HepG2 (cell line): ENCODE data around the gene RNASE13. TPM values are rescaled to one million over a fixed set of nuclear protein-coding genes. Genes with fewer than 3 reads are reported as not detected.

Source experiments
- HDAC6 ChIP-seq: fragments of 200-600 bp; sonication (generic); IDR thresholded peaks from 2 replicates; pipeline ENCODE4 v1.7.0; 2017; ENCODE audit warnings: mild to moderate bottlenecking, antibody characterized with exemption, low read length, low read depth
- MED8 ChIP-seq: sonication (generic); formaldehyde crosslinking; IDR thresholded peaks from 2 replicates; pipeline ENCODE4 v1.8.1; 2023; ENCODE audit warnings: mild to moderate bottlenecking, missing genetic modification reagents; ENCODE audit not compliant: insufficient replicate concordance
- MEIS1 ChIP-seq: sonication (generic); formaldehyde crosslinking; IDR thresholded peaks from 2 replicates; pipeline ENCODE4 v1.9.0; 2021; ENCODE audit warnings: mild to moderate bottlenecking, missing genetic modification reagents, moderate library complexity, borderline replicate concordance
- PAX8 ChIP-seq: sonication (generic); formaldehyde crosslinking; IDR thresholded peaks from 2 replicates; pipeline ENCODE4 v1.8.0; 2022; ENCODE audit warnings: mild to moderate bottlenecking, missing genetic modification reagents, borderline replicate concordance
- SIX1 ChIP-seq: sonication (generic); formaldehyde crosslinking; IDR thresholded peaks from 2 replicates; pipeline ENCODE4 v1.4.0; 2020; ENCODE audit warnings: missing genetic modification reagents, borderline replicate concordance
- SRSF4 ChIP-seq: fragments of 200-400 bp; formaldehyde crosslinking; IDR thresholded peaks from one replicate; pipeline ENCODE4 v1.6.1; 2018; ENCODE audit warnings: mild to moderate bottlenecking, low read depth, low read length, moderate library complexity; ENCODE audit not compliant: poor library complexity, severe bottlenecking
- SSRP1 ChIP-seq: IDR thresholded peaks from 2 replicates; pipeline ENCODE4 v1.6.1; 2016; ENCODE audit warnings: control low read depth
- YEATS2 ChIP-seq: sonication (generic); formaldehyde crosslinking; IDR thresholded peaks from 2 replicates; pipeline ENCODE4 v1.4.0; 2020; ENCODE audit warnings: missing genetic modification reagents, borderline replicate concordance
- YY1 ChIP-seq: IDR thresholded peaks from 2 replicates; pipeline ENCODE4 v1.6.1; 2011; ENCODE audit warnings: low read length, low read depth, moderate library complexity, mild to moderate bottlenecking; ENCODE audit not compliant: insufficient read depth, insufficient replicate concordance
- ZFP1 ChIP-seq: IDR thresholded peaks from 2 replicates; pipeline ENCODE4 v1.6.1; 2016
- ZNF138 ChIP-seq: sonication (generic); formaldehyde crosslinking; IDR thresholded peaks from 2 replicates; pipeline ENCODE4 v1.5.0; 2020; ENCODE audit warnings: mild to moderate bottlenecking, low read depth, missing genetic modification reagents
- ZNF350 ChIP-seq: sonication (generic); formaldehyde crosslinking; IDR thresholded peaks from 2 replicates; pipeline ENCODE4 v1.4.0; 2020; ENCODE audit warnings: mild to moderate bottlenecking, low read depth, missing genetic modification reagents, borderline replicate concordance
- ZNF441 ChIP-seq: sonication (generic); formaldehyde crosslinking; IDR thresholded peaks from 2 replicates; pipeline ENCODE4 v1.7.0; 2021; ENCODE audit warnings: missing genetic modification reagents, borderline replicate concordance
- ZNF460 ChIP-seq: sonication (generic); formaldehyde crosslinking; IDR thresholded peaks from 2 replicates; pipeline ENCODE4 v1.5.1; 2020; ENCODE audit warnings: missing genetic modification reagents, mild to moderate bottlenecking, borderline replicate concordance
- ZNF761 ChIP-seq: sonication (generic); formaldehyde crosslinking; conservative IDR thresholded peaks from 2 replicates; pipeline ENCODE4 v1.4.0; 2020; ENCODE audit warnings: mild to moderate bottlenecking, missing genetic modification reagents
- ZNF776 ChIP-seq: sonication (generic); formaldehyde crosslinking; IDR thresholded peaks from 2 replicates; pipeline ENCODE4 v1.4.0; 2020; ENCODE audit warnings: mild to moderate bottlenecking, missing genetic modification reagents
- ZSCAN29 ChIP-seq: sonication (generic); formaldehyde crosslinking; conservative IDR thresholded peaks from 2 replicates; pipeline ENCODE4 v1.4.0; 2020; ENCODE audit warnings: mild to moderate bottlenecking, missing genetic modification reagents
- polyA plus RNA-seq, 8 experiments: library from polyadenylated mRNA; depleted of rRNA in 3 of 8; stranded (reverse) in 7 of 8; unstranded in 1 of 8; fragments of >200 nt; fragmentation: Illumina TruSeq in 4 of 8; extraction: Trizol in 4 of 8; gene quantifications; 2 replicates each; pipeline versions ENCODE4 v1.2.1 to v1.2.3, GENCODE V29; 2011 to 2016; ENCODE audit warnings: low read depth in 4 of 8, missing spikeins in 1 of 8, mixed read lengths in 1 of 8; ENCODE audit not compliant: insufficient read depth in 1 of 8
- total RNA-seq, 5 experiments: library from RNA; depleted of rRNA; stranded (reverse); fragments of >200 nt; fragmentation: Illumina TruSeq; extraction: Trizol; gene quantifications; 2 replicates each; pipeline ENCODE4 v1.2.3, GENCODE V29; 2016; ENCODE audit warnings: low read depth in 1 of 5
- TF ChIP-seq, protein P1 (sequence below): sonication (generic); formaldehyde crosslinking; IDR thresholded peaks from 2 replicates; pipeline ENCODE4 v1.5.0; 2020; ENCODE audit warnings: missing genetic modification reagents
- TF ChIP-seq, protein P2 (sequence below): IDR thresholded peaks from 2 replicates; pipeline ENCODE4 v1.6.1; 2016; ENCODE audit warnings: missing compliant biosample characterization, missing genetic modification reagents, borderline replicate concordance
- TF ChIP-seq, protein P3 (sequence below): sonication (generic); formaldehyde crosslinking; IDR thresholded peaks from 2 replicates; pipeline ENCODE4 v1.8.1; 2023; ENCODE audit warnings: missing genetic modification reagents, mild to moderate bottlenecking, borderline replicate concordance
- TF ChIP-seq, protein P4 (sequence below): sonication (generic); formaldehyde crosslinking; IDR thresholded peaks from 2 replicates; pipeline ENCODE4; 2020; ENCODE audit warnings: missing genetic modification reagents, mild to moderate bottlenecking, borderline replicate concordance
- TF ChIP-seq, protein P5 (sequence below): IDR thresholded peaks from 2 replicates; pipeline ENCODE4 v1.6.1; 2016; ENCODE audit warnings: low read depth

Gene RNASE13
- total and polyA plus RNA-seq, 2 of the 13 experiments (the other 11 are each of a cell fraction or from before 2014, with no cell fraction given): 1.0 TPM; not detected in 1

DNA sequence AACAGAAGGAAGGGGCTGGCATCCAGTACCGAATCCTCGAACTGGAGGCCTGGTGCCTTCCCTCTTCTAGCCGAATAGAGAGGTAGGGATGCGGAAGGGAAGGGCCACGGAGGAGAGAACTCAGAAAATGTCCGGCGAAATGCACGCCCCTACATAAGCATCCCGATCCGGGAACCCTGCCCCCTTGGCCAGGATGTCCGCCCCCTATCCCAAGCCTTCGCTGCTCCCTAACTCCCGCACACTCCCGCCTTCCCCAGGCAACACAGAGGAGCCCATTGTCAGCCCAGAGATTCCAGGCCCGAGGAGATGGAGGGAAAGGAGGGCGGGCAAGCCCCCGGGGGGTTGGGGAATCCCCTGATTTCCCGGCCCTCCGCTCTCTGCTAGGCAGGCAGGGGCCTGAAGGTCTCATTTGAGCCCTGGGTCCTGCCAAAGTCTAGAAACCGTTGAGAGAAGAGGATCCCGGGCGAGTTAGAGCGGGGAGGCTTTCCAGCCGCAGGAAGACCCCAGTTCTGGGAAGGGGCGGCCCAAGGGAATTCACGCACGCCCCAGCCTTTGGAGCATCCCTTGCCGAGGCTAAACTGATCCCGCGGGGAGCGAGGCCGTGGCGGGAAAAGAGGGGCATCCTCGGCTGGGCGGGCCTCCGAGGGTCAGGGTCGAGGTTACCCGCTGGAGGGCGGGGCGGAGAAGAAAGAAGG lies 34.9 kb upstream of the RNASE13 start (continued):
- TF ChIP-seq, protein P1, sequence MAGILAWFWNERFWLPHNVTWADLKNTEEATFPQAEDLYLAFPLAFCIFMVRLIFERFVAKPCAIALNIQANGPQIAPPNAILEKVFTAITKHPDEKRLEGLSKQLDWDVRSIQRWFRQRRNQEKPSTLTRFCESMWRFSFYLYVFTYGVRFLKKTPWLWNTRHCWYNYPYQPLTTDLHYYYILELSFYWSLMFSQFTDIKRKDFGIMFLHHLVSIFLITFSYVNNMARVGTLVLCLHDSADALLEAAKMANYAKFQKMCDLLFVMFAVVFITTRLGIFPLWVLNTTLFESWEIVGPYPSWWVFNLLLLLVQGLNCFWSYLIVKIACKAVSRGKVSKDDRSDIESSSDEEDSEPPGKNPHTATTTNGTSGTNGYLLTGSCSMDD: no peak
- TF ChIP-seq, protein P2, sequence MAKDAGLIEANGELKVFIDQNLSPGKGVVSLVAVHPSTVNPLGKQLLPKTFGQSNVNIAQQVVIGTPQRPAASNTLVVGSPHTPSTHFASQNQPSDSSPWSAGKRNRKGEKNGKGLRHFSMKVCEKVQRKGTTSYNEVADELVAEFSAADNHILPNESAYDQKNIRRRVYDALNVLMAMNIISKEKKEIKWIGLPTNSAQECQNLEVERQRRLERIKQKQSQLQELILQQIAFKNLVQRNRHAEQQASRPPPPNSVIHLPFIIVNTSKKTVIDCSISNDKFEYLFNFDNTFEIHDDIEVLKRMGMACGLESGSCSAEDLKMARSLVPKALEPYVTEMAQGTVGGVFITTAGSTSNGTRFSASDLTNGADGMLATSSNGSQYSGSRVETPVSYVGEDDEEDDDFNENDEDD (CRISPR knock-in tag): peak; percentile 88; the same call in 1 of the 2 replicates
- no peak for TF ChIP-seq SSRP1
- TF ChIP-seq MEIS1 (CRISPR knock-in tag): peak; percentile 34
- peak; percentile 61; the same call in 1 of the 2 replicates for TF ChIP-seq ZNF776 (CRISPR knock-in tag)
- TF ChIP-seq ZFP1 (CRISPR knock-in tag): no peak
- TF ChIP-seq ZSCAN29 (CRISPR knock-in tag): peak; percentile 66
- TF ChIP-seq, protein P3, sequence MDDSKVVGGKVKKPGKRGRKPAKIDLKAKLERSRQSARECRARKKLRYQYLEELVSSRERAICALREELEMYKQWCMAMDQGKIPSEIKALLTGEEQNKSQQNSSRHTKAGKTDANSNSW (CRISPR knock-in tag): no peak
- TF ChIP-seq, protein P4, sequence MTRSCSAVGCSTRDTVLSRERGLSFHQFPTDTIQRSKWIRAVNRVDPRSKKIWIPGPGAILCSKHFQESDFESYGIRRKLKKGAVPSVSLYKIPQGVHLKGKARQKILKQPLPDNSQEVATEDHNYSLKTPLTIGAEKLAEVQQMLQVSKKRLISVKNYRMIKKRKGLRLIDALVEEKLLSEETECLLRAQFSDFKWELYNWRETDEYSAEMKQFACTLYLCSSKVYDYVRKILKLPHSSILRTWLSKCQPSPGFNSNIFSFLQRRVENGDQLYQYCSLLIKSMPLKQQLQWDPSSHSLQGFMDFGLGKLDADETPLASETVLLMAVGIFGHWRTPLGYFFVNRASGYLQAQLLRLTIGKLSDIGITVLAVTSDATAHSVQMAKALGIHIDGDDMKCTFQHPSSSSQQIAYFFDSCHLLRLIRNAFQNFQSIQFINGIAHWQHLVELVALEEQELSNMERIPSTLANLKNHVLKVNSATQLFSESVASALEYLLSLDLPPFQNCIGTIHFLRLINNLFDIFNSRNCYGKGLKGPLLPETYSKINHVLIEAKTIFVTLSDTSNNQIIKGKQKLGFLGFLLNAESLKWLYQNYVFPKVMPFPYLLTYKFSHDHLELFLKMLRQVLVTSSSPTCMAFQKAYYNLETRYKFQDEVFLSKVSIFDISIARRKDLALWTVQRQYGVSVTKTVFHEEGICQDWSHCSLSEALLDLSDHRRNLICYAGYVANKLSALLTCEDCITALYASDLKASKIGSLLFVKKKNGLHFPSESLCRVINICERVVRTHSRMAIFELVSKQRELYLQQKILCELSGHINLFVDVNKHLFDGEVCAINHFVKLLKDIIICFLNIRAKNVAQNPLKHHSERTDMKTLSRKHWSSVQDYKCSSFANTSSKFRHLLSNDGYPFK (CRISPR knock-in tag): peak; percentile 90; the same call in 1 of the 2 replicates
- no peak; the same call in 1 of the 2 replicates for TF ChIP-seq YEATS2 (CRISPR knock-in tag)
- TF ChIP-seq ZNF138 (CRISPR knock-in tag): peak; percentile 41; the same call in 1 of the 2 replicates
- TF ChIP-seq YY1: peak; percentile 58
- TF ChIP-seq PAX8: no peak
- peak; percentile 41; the same call in 1 of the 2 replicates for TF ChIP-seq ZNF460
- no peak for TF ChIP-seq ZNF441 (CRISPR knock-in tag)
- TF ChIP-seq, protein P5, sequence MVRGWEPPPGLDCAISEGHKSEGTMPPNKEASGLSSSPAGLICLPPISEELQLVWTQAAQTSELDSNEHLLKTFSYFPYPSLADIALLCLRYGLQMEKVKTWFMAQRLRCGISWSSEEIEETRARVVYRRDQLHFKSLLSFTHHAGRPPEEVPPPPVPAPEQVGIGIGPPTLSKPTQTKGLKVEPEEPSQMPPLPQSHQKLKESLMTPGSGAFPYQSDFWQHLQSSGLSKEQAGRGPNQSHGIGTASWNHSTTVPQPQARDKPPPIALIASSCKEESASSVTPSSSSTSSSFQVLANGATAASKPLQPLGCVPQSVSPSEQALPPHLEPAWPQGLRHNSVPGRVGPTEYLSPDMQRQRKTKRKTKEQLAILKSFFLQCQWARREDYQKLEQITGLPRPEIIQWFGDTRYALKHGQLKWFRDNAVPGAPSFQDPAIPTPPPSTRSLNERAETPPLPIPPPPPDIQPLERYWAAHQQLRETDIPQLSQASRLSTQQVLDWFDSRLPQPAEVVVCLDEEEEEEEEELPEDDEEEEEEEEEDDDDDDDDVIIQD (CRISPR knock-in tag): no peak
- no peak for TF ChIP-seq SIX1 (CRISPR knock-in tag)
- TF ChIP-seq SRSF4: no peak
- no peak; the same call in 1 of the 2 replicates for TF ChIP-seq ZNF761 (CRISPR knock-in tag)
- peak; percentile 72 for TF ChIP-seq MED8 (CRISPR knock-in tag)
- TF ChIP-seq HDAC6: no peak
- no peak for TF ChIP-seq ZNF350 (CRISPR knock-in tag)
